Transverse colon (tissue), 4 donors: ENCODE data around the gene KCNH2.

Experiments used
- CTCF ChIP-seq, 5 experiments: fragments of 200-600 bp in 3 of 5; fragments of 450-650 bp in 2 of 5; sonication (generic) in 3 of 5; IDR thresholded peaks; 1 replicate in 2 of 5; 2 replicates in 3 of 5; pipeline ENCODE4 v1.5.1; 2016 to 2017; ENCODE audit warnings: antibody characterized with exemption in 5 of 5, inconsistent platforms in 3 of 5, mild to moderate bottlenecking in 2 of 5, moderate library complexity in 1 of 5
- EP300 ChIP-seq: sonication (generic); formaldehyde crosslinking; IDR thresholded peaks from one replicate; pipeline ENCODE4 v1.6.1; 2017; ENCODE audit warnings: antibody characterized with exemption, low read depth
- POLR2A ChIP-seq: fragments of 450-650 bp; IDR thresholded peaks from one replicate; pipeline ENCODE4 v1.6.1; 2016; ENCODE audit warnings: antibody characterized with exemption, mild to moderate bottlenecking, moderate library complexity
- POLR2AphosphoS5 ChIP-seq, 3 donors: sonication (generic); formaldehyde crosslinking; IDR thresholded peaks; one replicate each; pipeline ENCODE4 v1.6.1; 2016; ENCODE audit warnings: antibody characterized with exemption in 3 of 3

- TF ChIP-seq CTCF (IDR thresholded peaks at IDR 0.05): no peak
- no peak for TF ChIP-seq POLR2A
- no peak for TF ChIP-seq POLR2AphosphoS5 (IDR thresholded peaks at IDR 0.05)
- TF ChIP-seq EP300: no peak
Measured at GRCh38 chr7:150928541-150928940, 49.6 kb downstream of the KCNH2 start.
